Ramos (cell line): ENCODE results near the gene IFT80.
"Not testable (repeated sequence)": the region's sequence is repeated elsewhere in the genome, so short reads cannot be mapped to it uniquely, and the experiment has no call there.

Experiments used
- in situ Hi-C: fragments of 300-500 bp; cut with MboI; formaldehyde crosslinking; loops from one replicate; pipeline ENCODE4 v1.14.3; 2022; ENCODE audit warnings: low sequenced_read_pairs; ENCODE audit not compliant: unreplicated experiment

Gene IFT80

GRCh38 chr3:160370987-160371857, 27.8 kb downstream of the IFT80 start:
- in situ Hi-C loops = no loop called here

GRCh38 chr3:160369784-160370183, 29.2 kb downstream of the IFT80 start:
- in situ Hi-C loops = no loop called here

- in situ Hi-C loops = no loop called here
Measured at GRCh38 chr3:160368804-160369203, 30.2 kb downstream of the IFT80 start.

GRCh38 chr3:160365869-160366522, 33.0 kb downstream of the IFT80 start:
- in situ Hi-C loops = no loop called here

- in situ Hi-C loops = not testable (repeated sequence)
Measured at GRCh38 chr3:160362896-160363295, 36.1 kb downstream of the IFT80 start.

- in situ Hi-C loops = no loop called here
Measured at GRCh38 chr3:160355826-160356225, 43.2 kb downstream of the IFT80 start.

- in situ Hi-C loops = no loop called here
Measured at GRCh38 chr3:160346511-160346910, 52.5 kb downstream of the IFT80 start.

DNA sequence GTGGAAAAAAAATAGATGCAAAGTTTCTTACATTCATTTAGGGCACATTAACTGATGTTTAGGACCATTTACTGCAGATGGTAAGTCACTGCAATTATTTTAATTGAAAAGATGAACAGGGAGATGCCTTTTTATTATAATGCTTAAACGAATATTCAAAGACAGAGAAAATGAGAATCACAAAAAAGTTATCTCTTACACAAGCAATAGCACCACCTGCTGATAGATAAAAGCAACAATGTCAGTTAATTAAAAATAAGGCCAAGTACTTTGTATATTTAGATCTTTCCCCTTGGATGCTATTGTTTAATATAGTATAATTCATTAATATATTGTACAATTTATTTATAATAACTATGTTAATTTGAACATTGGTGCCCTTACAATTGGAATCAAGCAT, 55.9 kb downstream of the IFT80 start:
- in situ Hi-C loops = no loop called here

- in situ Hi-C loops = no loop called here
Measured at GRCh38 chr3:160340351-160340750, 58.7 kb downstream of the IFT80 start.

DNA sequence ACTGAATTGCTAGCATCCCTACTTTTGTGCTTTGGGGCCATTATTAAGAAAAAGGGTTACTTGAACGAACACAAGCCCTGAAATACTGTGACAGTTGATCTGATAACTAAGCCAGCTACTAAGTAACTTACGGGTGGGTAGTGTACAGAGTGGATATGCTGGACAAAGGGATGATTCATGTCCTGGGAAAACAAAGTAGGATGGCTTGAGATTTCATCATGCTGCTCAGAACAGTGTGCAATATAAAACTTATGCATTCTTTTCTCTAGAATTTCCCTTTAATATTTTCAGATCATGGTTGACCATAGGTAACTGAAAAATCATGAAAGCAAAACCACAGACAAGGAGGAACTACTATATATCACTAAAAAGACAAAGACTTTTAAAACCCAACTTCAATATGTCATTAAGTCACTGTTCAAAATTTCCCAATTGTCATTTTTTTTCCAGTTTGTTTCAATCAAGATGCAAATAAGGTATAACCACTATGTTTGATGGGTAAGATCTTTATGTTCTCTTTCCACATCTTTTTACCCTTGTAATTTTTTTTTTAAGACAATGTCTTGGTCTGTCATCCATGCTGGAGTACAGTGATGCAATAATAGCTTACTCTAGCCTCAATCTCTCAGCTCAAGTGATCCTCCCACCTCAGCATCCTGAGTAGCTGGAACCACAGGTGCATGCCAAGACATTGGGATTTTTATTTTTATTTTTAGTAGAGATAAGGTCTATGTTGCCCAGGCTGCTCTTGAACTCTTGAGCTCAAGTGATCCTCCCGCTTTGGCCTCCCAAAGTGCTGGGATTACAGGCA, 67.7 kb downstream of the IFT80 start:
- in situ Hi-C loops = no loop called here

GRCh38 chr3:160330690-160331089, 68.3 kb downstream of the IFT80 start:
- in situ Hi-C loops = no loop called here

GRCh38 chr3:160330109-160330508, 68.9 kb downstream of the IFT80 start:
- in situ Hi-C loops = no loop called here

DNA sequence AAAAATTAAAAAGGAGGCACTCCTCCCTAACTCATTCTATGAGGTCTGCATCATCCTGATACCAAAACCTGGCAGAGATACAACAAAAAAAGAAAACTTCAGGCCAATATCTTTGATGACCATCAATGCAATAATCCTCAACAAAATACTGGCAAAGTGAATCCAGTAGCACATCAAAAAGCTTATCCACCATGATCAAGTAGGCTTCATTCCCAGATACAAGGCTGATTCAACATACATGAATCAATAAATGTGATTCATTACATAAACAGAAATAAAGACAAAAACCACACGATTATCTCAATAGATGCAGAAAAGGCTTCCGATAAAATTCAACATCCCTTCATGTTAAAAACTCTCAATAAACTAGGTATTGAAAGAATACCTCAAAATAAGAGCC, 72.7 kb downstream of the IFT80 start:
- in situ Hi-C loops = not testable (repeated sequence)

DNA sequence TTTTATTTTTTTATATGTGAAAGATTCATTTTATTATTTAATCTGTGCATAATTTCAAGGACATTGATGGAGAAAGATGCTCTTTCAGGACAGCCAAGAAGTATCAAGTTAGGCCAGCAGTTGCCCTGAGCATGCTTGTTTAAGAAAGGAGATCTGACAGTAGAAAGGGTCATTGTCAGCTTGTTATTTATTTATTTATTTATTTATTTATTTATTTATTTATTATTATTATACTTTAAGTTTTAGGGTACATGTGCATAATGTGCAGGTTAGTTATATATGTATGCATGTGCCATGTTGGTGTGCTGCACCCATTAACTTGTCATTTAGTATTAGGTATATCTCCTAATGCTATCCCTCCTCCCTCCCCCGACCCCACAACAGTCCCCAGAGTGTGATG, 77.2 kb downstream of the IFT80 start:
- in situ Hi-C loops = not testable (repeated sequence)

- in situ Hi-C loops = no loop called here
Measured at GRCh38 chr3:160319322-160319721, 79.7 kb downstream of the IFT80 start.

- in situ Hi-C loops = no loop called here
Measured at GRCh38 chr3:160314995-160315394, 84.0 kb downstream of the IFT80 start.

GRCh38 chr3:160312014-160312624, 86.9 kb downstream of the IFT80 start:
- in situ Hi-C loops = no loop called here

DNA sequence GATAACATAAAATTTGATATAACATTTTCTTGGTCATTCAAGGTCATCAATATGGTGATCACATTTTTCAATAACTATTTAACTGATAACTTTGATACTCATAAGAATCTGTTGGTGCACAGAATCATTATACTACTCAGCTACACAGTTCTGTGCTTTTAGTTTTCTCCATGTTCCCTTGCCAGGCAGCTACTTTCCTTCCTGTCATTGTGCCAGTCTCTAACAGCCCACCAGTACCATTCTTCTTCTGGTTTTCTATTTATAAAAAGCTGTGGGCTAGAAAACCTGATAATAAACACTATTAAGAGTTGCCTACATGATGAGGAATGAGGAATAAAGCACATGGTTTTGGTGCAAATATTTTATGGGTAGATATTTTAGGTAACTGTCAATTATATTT, 96.2 kb downstream of the IFT80 start:
- in situ Hi-C loops = no loop called here

- in situ Hi-C loops = no loop called here
Measured at GRCh38 chr3:160296591-160296990, 102.4 kb downstream of the IFT80 start.

DNA sequence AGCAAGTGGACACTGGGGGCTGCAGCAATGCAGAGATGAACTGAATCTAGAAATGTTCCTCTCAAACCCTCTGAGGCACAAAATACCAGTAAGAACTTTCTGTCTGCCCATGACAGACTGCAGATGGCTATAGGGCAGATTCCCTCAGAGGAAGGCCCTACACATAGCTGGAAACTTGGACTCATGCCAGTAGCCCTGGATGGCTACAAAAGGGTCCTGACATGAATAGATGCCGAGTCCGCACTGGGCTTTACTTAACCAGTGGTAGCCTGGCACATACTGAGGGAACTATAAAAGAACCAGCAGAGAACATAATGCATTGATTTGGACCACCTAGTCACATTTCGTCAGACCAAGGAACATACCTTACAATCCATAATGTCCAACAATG, 107.1 kb downstream of the IFT80 start:
- in situ Hi-C loops = no loop called here
